ENCODE data around the gene KIF7.
A peak's percentile ranks its signal among the peaks of the same experiment; 100 is the strongest.

Gene KIF7

DNA sequence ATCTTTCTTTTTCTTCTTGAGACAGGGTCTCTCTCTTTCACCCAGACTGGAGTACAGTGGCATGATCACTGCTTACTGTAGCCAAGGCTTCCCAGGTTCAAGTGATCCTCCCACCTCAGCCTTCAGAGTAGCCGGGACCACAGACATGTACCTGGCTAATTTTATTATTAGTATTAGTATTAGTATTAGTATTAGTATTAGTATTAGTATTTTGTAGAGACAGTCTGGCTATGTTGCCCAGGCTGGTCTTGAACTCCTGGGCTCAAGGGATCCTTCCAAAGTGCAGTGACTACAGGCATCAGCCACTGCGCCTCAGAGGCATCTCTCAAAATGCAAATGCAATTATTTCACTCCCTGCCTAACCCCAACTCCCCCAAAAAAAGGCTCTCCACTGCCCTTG, 1.7 kb downstream of the KIF7 start:
- H3K9ac ChIP-seq (ENCODE audit: low read depth, low read length): no peak overlapping the region
- peaks cover 10% of the 10 kb centered on the region for H3K36me3 ChIP-seq (ENCODE audit: control insufficient read depth, insufficient read depth, low read length)
- peaks cover 3% of the 10 kb centered on the region for H3K27me3 ChIP-seq (ENCODE audit: control insufficient read depth, insufficient read depth, low read length)
- no peak overlapping the region for H3K4me3 ChIP-seq (ENCODE audit: low read depth, low read length)
- no peaks in the 10 kb centered on the region for H3K4me1 ChIP-seq (ENCODE audit: control insufficient read depth, insufficient read depth, low read length)
- H3K9me3 ChIP-seq (ENCODE audit: control insufficient read depth, insufficient read depth, low read length): no peaks in the 10 kb centered on the region

DNA sequence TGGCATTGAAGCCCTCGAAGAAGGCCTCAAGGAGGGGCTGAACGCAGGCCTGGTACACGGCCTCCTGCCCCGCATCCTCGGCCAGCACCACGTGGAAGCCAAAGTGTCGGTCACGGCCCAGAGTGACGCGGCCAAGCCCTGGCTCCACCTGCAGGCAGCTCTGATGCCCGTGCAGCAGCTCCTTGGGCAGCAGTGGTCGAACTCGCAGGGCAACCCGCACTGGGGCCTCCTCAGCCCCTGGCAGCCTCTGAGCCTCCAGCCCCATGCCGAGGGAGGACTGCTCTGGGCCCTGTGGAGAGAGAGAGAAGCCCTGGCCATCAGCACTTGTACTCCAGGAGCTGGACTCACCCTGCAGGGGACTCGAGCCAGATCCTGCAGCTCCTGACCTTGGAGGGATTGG, 2.6 kb downstream of the KIF7 start:
- Histone ChIP-seq H3K9ac (ENCODE audit: low read depth, low read length) (no peak overlapping the region), H3K9me3 (ENCODE audit: control insufficient read depth, insufficient read depth, low read length) (no peaks in the 10 kb centered on the region), H3K4me1 (ENCODE audit: control insufficient read depth, insufficient read depth, low read length) (no peaks in the 10 kb centered on the region), H3K4me3 (ENCODE audit: low read depth, low read length) (no peak overlapping the region), H3K36me3 (ENCODE audit: control insufficient read depth, insufficient read depth, low read length) (peaks cover 10% of the 10 kb centered on the region), H3K27me3 (ENCODE audit: control insufficient read depth, insufficient read depth, low read length) (peaks cover 3% of the 10 kb centered on the region)

DNA sequence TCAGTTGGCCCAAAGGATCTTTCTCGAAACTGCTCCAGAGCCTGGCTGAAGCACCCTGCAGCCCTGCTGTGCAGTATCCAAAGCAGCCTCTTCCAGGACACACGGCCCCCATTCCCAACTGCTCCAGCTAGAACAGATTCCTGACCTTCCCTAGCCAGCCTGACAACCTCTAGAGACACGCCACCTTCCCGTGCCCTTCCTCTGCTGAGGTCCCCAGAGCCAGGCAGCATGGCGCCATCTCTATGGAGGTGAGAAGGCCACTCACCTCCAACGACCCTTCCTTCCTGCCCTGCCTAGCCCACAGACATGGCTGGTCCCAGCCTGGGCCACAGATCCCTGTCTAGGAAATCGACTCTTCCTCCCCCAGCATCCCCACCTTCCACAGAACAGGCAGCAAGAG, 3.1 kb downstream of the KIF7 start:
- Histone ChIP-seq H3K4me3 (ENCODE audit: low read depth, low read length) (no peak overlapping the region), H3K4me1 (ENCODE audit: control insufficient read depth, insufficient read depth, low read length) (no peaks in the 10 kb centered on the region), H3K9ac (ENCODE audit: low read depth, low read length) (no peak overlapping the region), H3K27me3 (ENCODE audit: control insufficient read depth, insufficient read depth, low read length) (peaks cover 3% of the 10 kb centered on the region), H3K9me3 (ENCODE audit: control insufficient read depth, insufficient read depth, low read length) (no peaks in the 10 kb centered on the region), H3K36me3 (ENCODE audit: control insufficient read depth, insufficient read depth, low read length) (peaks cover 10% of the 10 kb centered on the region)

GRCh38 chr15:89649716-89650115, 5.6 kb downstream of the KIF7 start:
- no peaks in the 10 kb centered on the region for H3K4me1 ChIP-seq (ENCODE audit: control insufficient read depth, insufficient read depth, low read length)
- H3K36me3 ChIP-seq (ENCODE audit: control insufficient read depth, insufficient read depth, low read length): peaks cover 19% of the 10 kb centered on the region
- no peak overlapping the region for H3K9ac ChIP-seq (ENCODE audit: low read depth, low read length)
- no peaks in the 10 kb centered on the region for H3K9me3 ChIP-seq (ENCODE audit: control insufficient read depth, insufficient read depth, low read length)
- no peak overlapping the region for H3K4me3 ChIP-seq (ENCODE audit: low read depth, low read length)
- no peaks in the 10 kb centered on the region for H3K27me3 ChIP-seq (ENCODE audit: control insufficient read depth, insufficient read depth, low read length)

- Histone ChIP-seq H3K9ac (ENCODE audit: low read depth, low read length) (no peak overlapping the region), H3K4me3 (ENCODE audit: low read depth, low read length) (no peak overlapping the region), H3K9me3 (ENCODE audit: control insufficient read depth, insufficient read depth, low read length) (no peaks in the 10 kb centered on the region), H3K27me3 (ENCODE audit: control insufficient read depth, insufficient read depth, low read length) (no peaks in the 10 kb centered on the region), H3K36me3 (ENCODE audit: control insufficient read depth, insufficient read depth, low read length) (peaks cover 20% of the 10 kb centered on the region), H3K4me1 (ENCODE audit: control insufficient read depth, insufficient read depth, low read length) (no peaks in the 10 kb centered on the region)
Measured at GRCh38 chr15:89649013-89649625, 6.1 kb downstream of the KIF7 start.

DNA sequence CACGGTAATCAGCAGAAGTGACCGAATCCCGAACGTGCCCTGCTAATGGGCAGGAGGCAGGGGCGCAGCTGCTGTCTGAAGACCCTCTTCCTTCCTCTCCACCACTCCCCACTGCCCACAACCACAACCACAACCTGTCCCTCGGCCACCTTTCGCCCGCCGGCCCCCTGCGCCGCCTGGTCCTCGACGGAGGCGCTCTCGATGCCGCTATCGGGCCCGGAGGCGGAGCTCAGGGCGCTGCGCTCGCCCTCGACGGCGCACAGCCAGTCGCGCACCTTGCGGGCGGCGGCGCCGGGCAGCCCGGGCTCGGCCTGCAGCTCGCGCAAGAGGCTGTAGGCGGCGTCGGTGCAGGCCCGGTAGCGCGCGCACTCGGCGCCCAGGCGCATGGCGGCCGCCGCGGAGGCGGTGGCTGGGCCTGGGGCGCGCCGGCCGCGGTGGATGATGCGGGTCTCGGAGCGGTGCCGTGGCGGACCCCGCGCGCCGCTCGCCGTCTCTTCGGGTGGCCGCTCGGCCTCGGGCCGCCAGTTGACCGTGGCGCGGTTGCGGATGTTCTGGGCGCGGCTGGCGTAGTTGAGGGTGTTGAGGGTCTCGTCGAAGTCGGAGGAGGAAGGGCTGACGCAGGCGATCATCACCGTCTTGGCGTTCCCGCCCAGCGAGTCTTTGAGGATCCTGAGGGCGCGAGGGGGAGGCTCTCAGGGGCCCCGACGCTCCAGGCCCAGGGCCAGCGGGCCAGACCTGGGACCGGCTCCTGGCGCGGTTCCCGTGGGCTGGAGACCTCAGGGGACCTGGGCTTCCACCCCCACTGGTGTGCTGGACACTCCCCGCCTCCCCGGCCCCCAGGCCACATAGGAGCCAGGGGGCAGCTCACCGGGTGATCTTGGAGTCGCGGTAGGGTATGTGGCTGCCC, 6.9 kb downstream of the KIF7 start:
- Histone ChIP-seq H3K9ac (ENCODE audit: low read depth, low read length) (no peak overlapping the region), H3K27me3 (ENCODE audit: control insufficient read depth, insufficient read depth, low read length) (no peaks in the 10 kb centered on the region), H3K4me3 (ENCODE audit: low read depth, low read length) (no peak overlapping the region), H3K9me3 (ENCODE audit: control insufficient read depth, insufficient read depth, low read length) (no peaks in the 10 kb centered on the region), H3K36me3 (ENCODE audit: control insufficient read depth, insufficient read depth, low read length) (peaks cover 21% of the 10 kb centered on the region), H3K4me1 (ENCODE audit: control insufficient read depth, insufficient read depth, low read length) (no peaks in the 10 kb centered on the region)

DNA sequence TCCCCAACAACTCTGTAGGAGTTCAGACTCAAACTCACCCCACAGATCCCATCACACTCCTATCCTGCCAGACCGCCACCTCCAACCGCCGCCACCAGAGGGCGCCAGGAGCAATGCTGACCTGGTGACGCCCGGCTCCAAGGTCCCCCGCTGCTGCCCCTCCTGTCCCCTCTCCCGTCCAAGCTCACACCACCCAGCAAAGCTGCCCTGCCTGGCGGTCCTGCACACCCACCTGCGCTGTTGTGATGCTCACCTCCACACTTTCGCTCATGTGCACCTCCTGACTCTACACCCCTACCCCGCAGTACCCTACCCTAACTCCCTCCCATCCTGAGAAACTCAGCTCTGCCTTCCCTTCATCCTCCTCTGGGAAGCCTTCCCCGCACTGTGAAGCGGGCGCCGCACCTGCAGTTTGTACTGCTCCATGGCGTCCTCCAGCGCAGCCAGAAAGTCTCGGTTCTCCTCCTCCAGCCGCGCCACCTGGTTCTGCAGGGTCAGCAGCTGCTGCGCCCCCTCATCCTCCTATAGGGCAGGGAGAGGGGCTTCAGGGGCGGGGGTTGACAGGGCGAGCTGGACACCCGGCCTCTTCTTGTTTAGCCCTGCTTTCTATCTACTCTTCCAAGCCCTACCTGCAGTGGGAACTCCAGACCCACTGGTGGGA, 7.9 kb downstream of the KIF7 start:
- Histone ChIP-seq H3K27me3 (ENCODE audit: control insufficient read depth, insufficient read depth, low read length) (no peaks in the 10 kb centered on the region), H3K36me3 (ENCODE audit: control insufficient read depth, insufficient read depth, low read length) (peaks cover 16% of the 10 kb centered on the region), H3K9me3 (ENCODE audit: control insufficient read depth, insufficient read depth, low read length) (no peaks in the 10 kb centered on the region), H3K4me3 (ENCODE audit: low read depth, low read length) (peak overlapping the region; percentile 37), H3K4me1 (ENCODE audit: control insufficient read depth, insufficient read depth, low read length) (no peaks in the 10 kb centered on the region), H3K9ac (ENCODE audit: low read depth, low read length) (no peak overlapping the region)

DNA sequence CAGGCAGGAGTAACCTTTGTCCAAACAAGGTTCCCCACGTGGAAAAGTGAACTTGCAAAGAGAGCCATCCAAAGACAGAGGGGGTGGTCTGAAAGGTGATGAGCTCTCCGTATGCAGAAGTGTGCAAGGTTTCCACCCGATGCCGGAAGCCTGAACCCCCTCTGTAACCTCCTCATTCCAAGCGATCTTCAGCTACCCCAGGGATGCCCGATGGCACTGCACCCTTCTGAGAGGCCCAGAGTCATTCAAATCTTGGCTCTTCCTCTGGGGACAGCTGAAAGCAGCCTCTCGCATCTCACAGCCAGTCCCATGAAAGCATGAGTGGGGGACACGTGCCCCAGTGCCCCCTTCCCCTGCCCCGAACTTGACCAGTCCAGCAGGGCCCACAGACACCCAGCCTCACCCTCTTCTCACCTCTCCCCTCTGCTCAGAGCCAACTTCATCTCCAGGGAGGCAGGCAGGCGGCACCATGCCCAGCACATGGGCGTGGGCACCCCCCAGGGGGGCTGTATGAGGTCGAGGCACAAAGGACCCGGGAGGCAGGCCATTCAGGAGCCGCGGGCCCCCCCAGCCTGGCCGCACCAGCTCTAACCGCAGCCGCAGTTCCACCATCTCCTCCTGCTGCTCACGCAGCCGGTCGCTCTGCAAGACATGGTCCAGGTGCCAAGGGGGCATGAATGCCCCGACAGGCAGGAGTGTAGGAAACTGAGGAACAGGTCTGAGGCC, 8.7 kb downstream of the KIF7 start:
- Histone ChIP-seq H3K27me3 (ENCODE audit: control insufficient read depth, insufficient read depth, low read length) (no peaks in the 10 kb centered on the region), H3K36me3 (ENCODE audit: control insufficient read depth, insufficient read depth, low read length) (peaks cover 21% of the 10 kb centered on the region), H3K9ac (ENCODE audit: low read depth, low read length) (no peak overlapping the region), H3K4me3 (ENCODE audit: low read depth, low read length) (no peak overlapping the region), H3K4me1 (ENCODE audit: control insufficient read depth, insufficient read depth, low read length) (no peaks in the 10 kb centered on the region), H3K9me3 (ENCODE audit: control insufficient read depth, insufficient read depth, low read length) (no peaks in the 10 kb centered on the region)

- Histone ChIP-seq H3K4me3 (ENCODE audit: low read depth, low read length) (no peak overlapping the region), H3K36me3 (ENCODE audit: control insufficient read depth, insufficient read depth, low read length) (peaks cover 25% of the 10 kb centered on the region), H3K9me3 (ENCODE audit: control insufficient read depth, insufficient read depth, low read length) (no peaks in the 10 kb centered on the region), H3K9ac (ENCODE audit: low read depth, low read length) (no peak overlapping the region), H3K4me1 (ENCODE audit: control insufficient read depth, insufficient read depth, low read length) (no peaks in the 10 kb centered on the region), H3K27me3 (ENCODE audit: control insufficient read depth, insufficient read depth, low read length) (no peaks in the 10 kb centered on the region)
Measured at GRCh38 chr15:89645680-89646079, 9.6 kb downstream of the KIF7 start.

DNA sequence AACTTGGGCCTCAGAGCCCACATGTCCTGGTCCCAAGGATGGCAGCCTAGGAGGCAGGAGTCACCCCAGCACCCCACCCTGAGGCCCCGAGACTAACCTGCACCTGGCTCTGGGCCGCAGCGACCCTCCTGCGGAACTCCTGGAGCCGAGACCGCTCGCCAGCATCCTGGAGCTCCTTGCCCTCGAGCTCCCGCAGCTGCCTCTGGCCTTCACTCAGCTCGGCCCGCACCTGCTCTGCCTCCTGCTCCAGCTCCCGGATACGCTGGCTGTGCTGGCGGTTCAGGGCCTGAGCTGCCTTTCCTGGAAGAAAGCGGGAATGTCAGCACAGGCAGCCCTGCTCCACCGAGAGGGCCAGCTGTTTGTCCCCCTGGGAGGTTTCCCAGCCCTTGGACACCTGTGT, 13.2 kb downstream of the KIF7 start:
- no peak overlapping the region for H3K4me3 ChIP-seq (ENCODE audit: low read depth, low read length)
- H3K9ac ChIP-seq (ENCODE audit: low read depth, low read length): no peak overlapping the region
- H3K9me3 ChIP-seq (ENCODE audit: control insufficient read depth, insufficient read depth, low read length): no peaks in the 10 kb centered on the region
- H3K27me3 ChIP-seq (ENCODE audit: control insufficient read depth, insufficient read depth, low read length): no peaks in the 10 kb centered on the region
- no peaks in the 10 kb centered on the region for H3K4me1 ChIP-seq (ENCODE audit: control insufficient read depth, insufficient read depth, low read length)
- H3K36me3 ChIP-seq (ENCODE audit: control insufficient read depth, insufficient read depth, low read length): peaks cover 25% of the 10 kb centered on the region

- no peak overlapping the region for H3K9ac ChIP-seq (ENCODE audit: low read depth, low read length)
- no peaks in the 10 kb centered on the region for H3K4me1 ChIP-seq (ENCODE audit: control insufficient read depth, insufficient read depth, low read length)
- no peaks in the 10 kb centered on the region for H3K9me3 ChIP-seq (ENCODE audit: control insufficient read depth, insufficient read depth, low read length)
- H3K36me3 ChIP-seq (ENCODE audit: control insufficient read depth, insufficient read depth, low read length): peaks cover 23% of the 10 kb centered on the region
- no peaks in the 10 kb centered on the region for H3K27me3 ChIP-seq (ENCODE audit: control insufficient read depth, insufficient read depth, low read length)
- no peak overlapping the region for H3K4me3 ChIP-seq (ENCODE audit: low read depth, low read length)
Measured at GRCh38 chr15:89641053-89641452, 14.2 kb downstream of the KIF7 start.
